ENCODE results near the gene MXRA8. TPM values are rescaled to one million over a fixed set of nuclear protein-coding genes. Genes with fewer than 3 reads are reported as not detected.

The MXRA8 gene
- polyA plus RNA-seq, 2 of the 4 experiments (the other 2 are of a cell fraction) = 0.12 to 0.22 TPM

- TF ChIP-seq, protein P1, sequence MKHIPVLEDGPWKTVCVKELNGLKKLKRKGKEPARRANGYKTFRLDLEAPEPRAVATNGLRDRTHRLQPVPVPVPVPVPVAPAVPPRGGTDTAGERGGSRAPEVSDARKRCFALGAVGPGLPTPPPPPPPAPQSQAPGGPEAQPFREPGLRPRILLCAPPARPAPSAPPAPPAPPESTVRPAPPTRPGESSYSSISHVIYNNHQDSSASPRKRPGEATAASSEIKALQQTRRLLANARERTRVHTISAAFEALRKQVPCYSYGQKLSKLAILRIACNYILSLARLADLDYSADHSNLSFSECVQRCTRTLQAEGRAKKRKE (CRISPR knock-in tag; IDR thresholded peaks at IDR 0.05; ENCODE audit: low read depth) = no peak
Observed at GRCh38 chr1:1341549-1342021, 16.8 kb downstream of the MXRA8 start (continued).

DNA sequence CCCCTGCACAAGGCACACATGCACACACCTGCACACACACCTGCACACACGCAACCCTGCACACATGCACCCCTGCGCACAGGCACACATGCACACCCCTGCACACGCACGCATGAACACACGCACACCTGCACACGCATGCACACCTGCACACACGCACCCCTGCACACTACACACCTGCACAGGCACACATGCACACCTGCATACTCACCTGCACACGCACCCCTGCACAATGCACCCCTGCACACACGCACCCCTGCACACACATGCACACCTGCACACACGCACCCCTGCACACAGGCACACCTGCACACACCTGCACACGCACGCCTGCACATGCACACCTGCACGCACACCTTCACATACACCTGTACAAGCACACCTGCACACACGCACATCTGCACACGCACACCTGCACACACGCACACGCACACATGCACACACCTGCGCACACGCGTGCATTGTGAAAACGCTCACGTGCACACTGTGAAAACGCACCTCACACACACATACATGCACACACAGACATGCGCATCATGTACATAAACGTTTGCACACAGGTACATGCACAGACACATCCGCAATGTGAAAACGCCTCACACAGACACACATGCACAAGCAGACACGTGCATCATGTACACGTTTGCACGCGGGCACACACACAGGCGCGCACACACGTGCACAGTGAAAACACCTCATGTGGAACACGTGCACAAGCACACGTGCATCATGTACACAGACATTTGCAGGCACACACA is 17.4 kb downstream of the MXRA8 start:
- ATAC-seq (no peak), FAIRE-seq (no peak), DNase-seq (ENCODE audit: low read depth in 1 of 2, low spot score in 1 of 2) (no peak)
- H3K4me1 ChIP-seq = peaks cover 30% of the 10 kb centered on the region
- H3K4me2 ChIP-seq = no peak overlapping the region
- H3K4me3 ChIP-seq = no peak overlapping the region
- no peak for TF ChIP-seq EHF (CRISPR knock-in tag; IDR thresholded peaks at IDR 0.05)
- TF ChIP-seq CBX8 (IDR thresholded peaks at IDR 0.05) = no peak
- TF ChIP-seq ZNF302 (CRISPR knock-in tag; IDR thresholded peaks at IDR 0.05) = no peak
- TF ChIP-seq HMGXB4 (CRISPR knock-in tag; IDR thresholded peaks at IDR 0.05; ENCODE audit: borderline replicate concordance) = no peak
- no peak for TF ChIP-seq TFCP2L1 (CRISPR knock-in tag; IDR thresholded peaks at IDR 0.05)
- no peak for TF ChIP-seq CEBPB (IDR thresholded peaks at IDR 0.05)
- no peak for TF ChIP-seq MAFK (IDR thresholded peaks at IDR 0.05; ENCODE audit: partially characterized antibody)
- no peak for TF ChIP-seq HEYL (CRISPR knock-in tag; IDR thresholded peaks at IDR 0.05)
- no peak for TF ChIP-seq JUN (IDR thresholded peaks at IDR 0.05)
- TF ChIP-seq RNF2 (IDR thresholded peaks at IDR 0.05; ENCODE audit: borderline replicate concordance, low read depth) = no peak
- no peak overlapping the region for H3K27ac ChIP-seq
- no peaks in the 10 kb centered on the region for H3K9me3 ChIP-seq
- ChIA-PET POLR2A (no interaction called here), CTCF (no interaction called here)
- whole genome bisulfite sequencing (ENCODE audit: missing lambda C conversion rate) = 90% methylated on average over 28 of the region's 36 CpGs

DNA sequence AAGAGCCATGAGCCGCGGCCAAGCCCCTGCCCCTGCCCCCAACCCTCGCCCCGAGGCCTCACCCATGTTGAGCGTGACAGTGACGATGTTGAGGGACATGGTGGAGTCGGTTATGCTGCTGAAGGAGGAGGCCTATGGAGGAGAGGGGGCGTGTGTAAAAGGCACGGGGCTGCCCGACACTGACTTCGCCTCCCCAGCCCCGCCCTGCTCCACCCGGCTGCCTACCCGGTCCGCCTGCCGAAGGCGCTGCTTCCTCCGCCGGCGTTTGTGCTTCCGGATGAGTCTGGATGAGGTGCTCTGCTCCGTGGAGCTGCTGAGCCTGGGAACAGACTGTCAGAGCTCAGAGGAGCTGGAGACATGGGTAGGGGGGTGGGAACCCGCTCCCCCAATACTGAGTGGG is 18.2 kb downstream of the MXRA8 start:
- ATAC-seq (no peak), FAIRE-seq (no peak), DNase-seq (ENCODE audit: low read depth in 1 of 2, low spot score in 1 of 2) (no peak)
- ChIA-PET CTCF (interaction anchor here (1.0 kb wide), 1 partner anchor 32 kb away, joined by 4 read pairs; no protein-coding TSS in a partner anchor), POLR2A (no interaction called here)
- TF ChIP-seq BHLHE40 (IDR thresholded peaks at IDR 0.05; ENCODE audit: low read depth, low read length) = no peak
- TF ChIP-seq EHF (CRISPR knock-in tag; IDR thresholded peaks at IDR 0.05) = no peak
- no peak for TF ChIP-seq ZC3H11A (IDR thresholded peaks at IDR 0.05)
- no peak for TF ChIP-seq RAD21 (conservative IDR thresholded peaks at IDR 0.05 in 1 of 2, IDR thresholded peaks at IDR 0.05 in 1 of 2)
- no peak for TF ChIP-seq HDAC2 (IDR thresholded peaks at IDR 0.05)
- no peak for TF ChIP-seq HOXA7 (CRISPR knock-in tag; IDR thresholded peaks at IDR 0.05)
- TF ChIP-seq SREBF2 (IDR thresholded peaks at IDR 0.05) = no peak
- no peak for TF ChIP-seq JUNB (IDR thresholded peaks at IDR 0.05)
- TF ChIP-seq KDM5A (IDR thresholded peaks at IDR 0.05) = no peak
- TF ChIP-seq USF2 (IDR thresholded peaks at IDR 0.05) = no peak
- TF ChIP-seq HEYL (CRISPR knock-in tag; IDR thresholded peaks at IDR 0.05) = no peak
- TF ChIP-seq NPAS2 (CRISPR knock-in tag; IDR thresholded peaks at IDR 0.05; ENCODE audit: borderline replicate concordance) = no peak
- WGBS (ENCODE audit: missing lambda C conversion rate) = 91% methylated on average over 18 of the region's 23 CpGs
- Histone ChIP-seq H3K4me2 (no peak overlapping the region), H3K9me3 (no peaks in the 10 kb centered on the region), H3K4me3 (no peak overlapping the region), H3K27ac (no peak overlapping the region), H3K4me1 (peaks cover 22% of the 10 kb centered on the region)
